GM12878 (cell line): ENCODE data around the gene AGMAT. TPM values are rescaled to one million over a fixed set of nuclear protein-coding genes. Genes with fewer than 3 reads are reported as not detected.
A peak's percentile ranks its signal among the peaks of the same experiment; 100 is the strongest.

Experiments
- BMI1 ChIP-seq: fragments of 450-650 bp; IDR thresholded peaks from 2 replicates; pipeline ENCODE4 v1.6.1; 2016; ENCODE audit warnings: mild to moderate bottlenecking, moderate library complexity, borderline replicate concordance
- DPF2 ChIP-seq: fragments of 450-650 bp; IDR thresholded peaks from 2 replicates; pipeline ENCODE4 v1.6.1; 2017; ENCODE audit warnings: mild to moderate bottlenecking
- FOXK2 ChIP-seq: fragments of 450-650 bp; IDR thresholded peaks from 2 replicates; pipeline ENCODE4 v1.6.1; 2017; ENCODE audit warnings: mild to moderate bottlenecking, moderate library complexity
- MEF2B ChIP-seq: fragments of 450-650 bp; IDR thresholded peaks from 2 replicates; pipeline ENCODE4 v1.6.1; 2018; ENCODE audit warnings: mild to moderate bottlenecking, moderate library complexity; ENCODE audit not compliant: partially characterized antibody, poor library complexity, severe bottlenecking
- MYB ChIP-seq: fragments of 150-350 bp; IDR thresholded peaks from 2 replicates; pipeline ENCODE4 v1.6.1; 2014; ENCODE audit warnings: mild to moderate bottlenecking, low read depth, low read length, borderline replicate concordance
- RAD51 ChIP-seq: fragments of 450-650 bp; IDR thresholded peaks from 2 replicates; pipeline ENCODE4 v1.6.1; 2016; ENCODE audit warnings: moderate library complexity, mild to moderate bottlenecking, inconsistent platforms
- SMARCA5 ChIP-seq: fragments of 450-650 bp; IDR thresholded peaks from 2 replicates; pipeline ENCODE4 v1.6.1; 2017; ENCODE audit warnings: mild to moderate bottlenecking
- SREBF2 ChIP-seq: IDR thresholded peaks from 2 replicates; pipeline ENCODE4 v1.6.1; 2012; ENCODE audit warnings: mild to moderate bottlenecking, low read length
- SUZ12 ChIP-seq: fragments of 200-600 bp; sonication (generic); IDR thresholded peaks from one replicate; pipeline ENCODE4 v1.6.1; 2018; ENCODE audit warnings: antibody characterized with exemption, mild to moderate bottlenecking; ENCODE audit not compliant: unreplicated experiment
- YBX1 ChIP-seq: fragments of 450-650 bp; IDR thresholded peaks from 2 replicates; pipeline ENCODE4 v1.6.1; 2016; ENCODE audit warnings: antibody characterized with exemption
- ZNF622 ChIP-seq: fragments of 450-650 bp; IDR thresholded peaks from 2 replicates; pipeline ENCODE4 v1.6.1; 2017; ENCODE audit warnings: mild to moderate bottlenecking, inconsistent platforms
- polyA plus RNA-seq, 11 experiments: library from polyadenylated mRNA; depleted of rRNA in 4 of 11; unstranded in 6 of 11; stranded (reverse) in 5 of 11; fragments of >200 nt; fragmentation: Nextera tagmentation in 4 of 11; fragmentation: Illumina TruSeq in 1 of 11; extraction: Ambion mirVana in 4 of 11; extraction: Trizol in 1 of 11; gene quantifications; 1 replicate in 1 of 11; 2 replicates in 10 of 11; pipeline versions ENCODE4 v1.2.1 to v1.2.3, GENCODE V29; 2011 to 2016; ENCODE audit warnings: inconsistent platforms in 2 of 11, missing spikeins in 2 of 11, low read depth in 1 of 11
- total RNA-seq, 4 experiments: library from RNA; depleted of rRNA in 3 of 4; stranded (reverse); fragments of >200 nt in 3 of 4; fragmentation: Illumina TruSeq in 1 of 4; extraction: Trizol in 1 of 4; gene quantifications; 2 replicates each; pipeline versions ENCODE4 v1.2.1 to v1.2.3, GENCODE V29; 2013 to 2021
- TF ChIP-seq, protein P1 (sequence below): IDR thresholded peaks from 2 replicates; pipeline ENCODE4 v1.6.1; 2011; ENCODE audit warnings: borderline replicate concordance, low read depth, mild to moderate bottlenecking, moderate library complexity, low read length; ENCODE audit not compliant: insufficient read depth, poor library complexity, severe bottlenecking
- TF ChIP-seq, protein P2 (sequence below): fragments of 450-650 bp; conservative IDR thresholded peaks from 2 replicates; pipeline ENCODE4 v1.6.1; 2017; ENCODE audit warnings: mild to moderate bottlenecking, moderate library complexity
- TF ChIP-seq, protein P3 (sequence below): IDR thresholded peaks from 2 replicates; pipeline ENCODE4 v1.6.1; 2012; ENCODE audit warnings: improper control_type of control experiment, low read depth, low read length; ENCODE audit not compliant: insufficient replicate concordance
- TF ChIP-seq, protein P4 (sequence below): fragments of 150-350 bp; IDR thresholded peaks from 2 replicates; pipeline ENCODE4 v1.6.1; 2014; ENCODE audit warnings: mild to moderate bottlenecking, low read depth, low read length

Gene AGMAT
- total and polyA plus RNA-seq, 10 of the 15 experiments (the other 5 are each of a cell fraction or from before 2014, with no cell fraction given) = 0.47 to 7.9 (median 4.7) TPM

DNA sequence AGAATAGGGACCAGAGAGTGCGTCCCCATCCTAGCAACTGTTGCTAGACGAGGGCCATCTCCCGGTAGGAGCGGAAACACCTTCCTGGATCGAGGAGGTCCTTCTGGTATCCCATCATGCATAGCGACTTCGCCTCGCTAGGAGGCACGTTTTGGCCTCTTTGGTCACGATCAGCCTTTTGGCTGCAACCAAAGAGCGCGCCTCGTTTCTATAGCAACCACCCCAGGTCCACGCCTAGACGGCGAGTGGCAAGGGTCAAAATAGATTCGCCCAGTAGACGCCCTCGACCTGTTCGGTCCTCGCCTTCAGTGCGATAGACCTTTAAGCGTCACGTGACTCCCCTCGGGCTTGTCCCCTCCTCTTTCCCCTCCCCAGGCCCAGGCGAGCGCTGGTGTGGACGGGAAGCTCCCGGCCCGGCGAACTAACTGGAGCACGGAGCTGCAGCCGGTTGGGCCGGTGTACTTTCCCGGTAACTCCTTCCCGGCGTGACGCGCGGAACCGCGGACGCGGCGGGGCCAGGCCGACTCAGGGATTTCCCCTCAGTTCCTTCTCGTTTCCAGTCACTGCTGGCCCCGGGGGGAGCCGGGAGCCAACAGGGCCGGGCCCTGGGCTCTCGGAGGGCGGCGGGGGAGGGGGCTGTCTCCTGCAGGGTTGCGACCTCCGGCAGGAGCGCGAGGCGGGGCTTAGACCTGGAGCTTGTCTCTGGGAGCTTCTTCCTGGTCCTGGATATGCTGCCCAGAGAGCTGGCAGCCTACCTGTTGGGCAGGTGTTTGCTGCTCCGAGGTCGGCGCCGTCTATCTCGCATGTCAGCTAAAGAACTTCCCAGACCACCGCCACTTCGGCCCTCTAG is 58.1 kb downstream of the AGMAT start, which contains the start of gene DNAJC16 (continued):
- TF ChIP-seq, protein P1, sequence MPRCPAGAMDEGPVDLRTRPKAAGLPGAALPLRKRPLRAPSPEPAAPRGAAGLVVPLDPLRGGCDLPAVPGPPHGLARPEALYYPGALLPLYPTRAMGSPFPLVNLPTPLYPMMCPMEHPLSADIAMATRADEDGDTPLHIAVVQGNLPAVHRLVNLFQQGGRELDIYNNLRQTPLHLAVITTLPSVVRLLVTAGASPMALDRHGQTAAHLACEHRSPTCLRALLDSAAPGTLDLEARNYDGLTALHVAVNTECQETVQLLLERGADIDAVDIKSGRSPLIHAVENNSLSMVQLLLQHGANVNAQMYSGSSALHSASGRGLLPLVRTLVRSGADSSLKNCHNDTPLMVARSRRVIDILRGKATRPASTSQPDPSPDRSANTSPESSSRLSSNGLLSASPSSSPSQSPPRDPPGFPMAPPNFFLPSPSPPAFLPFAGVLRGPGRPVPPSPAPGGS = no peak
- TF ChIP-seq ZNF622 (no peak), RAD51 (peak; percentile 99), SREBF2 (no peak), BMI1 (peak; percentile 99), SMARCA5 (no peak), MYB (no peak), FOXK2 (no peak), MEF2B (peak; percentile 83), YBX1 (no peak), DPF2 (peak; percentile 76; the same call in 1 of the 2 replicates), SUZ12 (no peak)
- TF ChIP-seq, protein P2, sequence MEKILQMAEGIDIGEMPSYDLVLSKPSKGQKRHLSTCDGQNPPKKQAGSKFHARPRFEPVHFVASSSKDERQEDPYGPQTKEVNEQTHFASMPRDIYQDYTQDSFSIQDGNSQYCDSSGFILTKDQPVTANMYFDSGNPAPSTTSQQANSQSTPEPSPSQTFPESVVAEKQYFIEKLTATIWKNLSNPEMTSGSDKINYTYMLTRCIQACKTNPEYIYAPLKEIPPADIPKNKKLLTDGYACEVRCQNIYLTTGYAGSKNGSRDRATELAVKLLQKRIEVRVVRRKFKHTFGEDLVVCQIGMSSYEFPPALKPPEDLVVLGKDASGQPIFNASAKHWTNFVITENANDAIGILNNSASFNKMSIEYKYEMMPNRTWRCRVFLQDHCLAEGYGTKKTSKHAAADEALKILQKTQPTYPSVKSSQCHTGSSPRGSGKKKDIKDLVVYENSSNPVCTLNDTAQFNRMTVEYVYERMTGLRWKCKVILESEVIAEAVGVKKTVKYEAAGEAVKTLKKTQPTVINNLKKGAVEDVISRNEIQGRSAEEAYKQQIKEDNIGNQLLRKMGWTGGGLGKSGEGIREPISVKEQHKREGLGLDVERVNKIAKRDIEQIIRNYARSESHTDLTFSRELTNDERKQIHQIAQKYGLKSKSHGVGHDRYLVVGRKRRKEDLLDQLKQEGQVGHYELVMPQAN = no peak; the same call in 1 of the 2 replicates
- TF ChIP-seq, protein P3, sequence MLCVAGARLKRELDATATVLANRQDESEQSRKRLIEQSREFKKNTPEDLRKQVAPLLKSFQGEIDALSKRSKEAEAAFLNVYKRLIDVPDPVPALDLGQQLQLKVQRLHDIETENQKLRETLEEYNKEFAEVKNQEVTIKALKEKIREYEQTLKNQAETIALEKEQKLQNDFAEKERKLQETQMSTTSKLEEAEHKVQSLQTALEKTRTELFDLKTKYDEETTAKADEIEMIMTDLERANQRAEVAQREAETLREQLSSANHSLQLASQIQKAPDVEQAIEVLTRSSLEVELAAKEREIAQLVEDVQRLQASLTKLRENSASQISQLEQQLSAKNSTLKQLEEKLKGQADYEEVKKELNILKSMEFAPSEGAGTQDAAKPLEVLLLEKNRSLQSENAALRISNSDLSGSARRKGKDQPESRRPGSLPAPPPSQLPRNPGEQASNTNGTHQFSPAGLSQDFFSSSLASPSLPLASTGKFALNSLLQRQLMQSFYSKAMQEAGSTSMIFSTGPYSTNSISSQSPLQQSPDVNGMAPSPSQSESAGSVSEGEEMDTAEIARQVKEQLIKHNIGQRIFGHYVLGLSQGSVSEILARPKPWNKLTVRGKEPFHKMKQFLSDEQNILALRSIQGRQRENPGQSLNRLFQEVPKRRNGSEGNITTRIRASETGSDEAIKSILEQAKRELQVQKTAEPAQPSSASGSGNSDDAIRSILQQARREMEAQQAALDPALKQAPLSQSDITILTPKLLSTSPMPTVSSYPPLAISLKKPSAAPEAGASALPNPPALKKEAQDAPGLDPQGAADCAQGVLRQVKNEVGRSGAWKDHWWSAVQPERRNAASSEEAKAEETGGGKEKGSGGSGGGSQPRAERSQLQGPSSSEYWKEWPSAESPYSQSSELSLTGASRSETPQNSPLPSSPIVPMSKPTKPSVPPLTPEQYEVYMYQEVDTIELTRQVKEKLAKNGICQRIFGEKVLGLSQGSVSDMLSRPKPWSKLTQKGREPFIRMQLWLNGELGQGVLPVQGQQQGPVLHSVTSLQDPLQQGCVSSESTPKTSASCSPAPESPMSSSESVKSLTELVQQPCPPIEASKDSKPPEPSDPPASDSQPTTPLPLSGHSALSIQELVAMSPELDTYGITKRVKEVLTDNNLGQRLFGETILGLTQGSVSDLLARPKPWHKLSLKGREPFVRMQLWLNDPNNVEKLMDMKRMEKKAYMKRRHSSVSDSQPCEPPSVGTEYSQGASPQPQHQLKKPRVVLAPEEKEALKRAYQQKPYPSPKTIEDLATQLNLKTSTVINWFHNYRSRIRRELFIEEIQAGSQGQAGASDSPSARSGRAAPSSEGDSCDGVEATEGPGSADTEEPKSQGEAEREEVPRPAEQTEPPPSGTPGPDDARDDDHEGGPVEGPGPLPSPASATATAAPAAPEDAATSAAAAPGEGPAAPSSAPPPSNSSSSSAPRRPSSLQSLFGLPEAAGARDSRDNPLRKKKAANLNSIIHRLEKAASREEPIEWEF = no peak
- TF ChIP-seq, protein P4, sequence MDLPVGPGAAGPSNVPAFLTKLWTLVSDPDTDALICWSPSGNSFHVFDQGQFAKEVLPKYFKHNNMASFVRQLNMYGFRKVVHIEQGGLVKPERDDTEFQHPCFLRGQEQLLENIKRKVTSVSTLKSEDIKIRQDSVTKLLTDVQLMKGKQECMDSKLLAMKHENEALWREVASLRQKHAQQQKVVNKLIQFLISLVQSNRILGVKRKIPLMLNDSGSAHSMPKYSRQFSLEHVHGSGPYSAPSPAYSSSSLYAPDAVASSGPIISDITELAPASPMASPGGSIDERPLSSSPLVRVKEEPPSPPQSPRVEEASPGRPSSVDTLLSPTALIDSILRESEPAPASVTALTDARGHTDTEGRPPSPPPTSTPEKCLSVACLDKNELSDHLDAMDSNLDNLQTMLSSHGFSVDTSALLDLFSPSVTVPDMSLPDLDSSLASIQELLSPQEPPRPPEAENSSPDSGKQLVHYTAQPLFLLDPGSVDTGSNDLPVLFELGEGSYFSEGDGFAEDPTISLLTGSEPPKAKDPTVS = no peak
